GM19463 (cell line): ENCODE data around the gene RPS2.
A peak's percentile ranks its signal among the peaks of the same experiment; 100 is the strongest.
"Not testable (repeated sequence)": the region's sequence is repeated elsewhere in the genome, so short reads cannot be mapped to it uniquely, and the experiment has no call there.

Experiments used
- ATAC-seq: cut with Tn5 transposase; IDR thresholded peaks from one replicate; pipeline ENCODE4 v1.9.1; 2021; ENCODE audit warnings: mild to moderate bottlenecking, moderate library complexity; ENCODE audit not compliant: unreplicated experiment

Gene RPS2

GRCh38 chr16:1942810-1943726 is 21.6 kb downstream of the RPS2 start, which contains the start of gene MSRB1:
MSRB1 (minus strand) TSS chr16:1943199; CDS start chr16:1943156, 43 bp downstream.
- peak; percentile 93 for ATAC-seq

GRCh38 chr16:1942047-1942809 is 22.4 kb downstream of the RPS2 start:
- ATAC-seq: no peak

DNA sequence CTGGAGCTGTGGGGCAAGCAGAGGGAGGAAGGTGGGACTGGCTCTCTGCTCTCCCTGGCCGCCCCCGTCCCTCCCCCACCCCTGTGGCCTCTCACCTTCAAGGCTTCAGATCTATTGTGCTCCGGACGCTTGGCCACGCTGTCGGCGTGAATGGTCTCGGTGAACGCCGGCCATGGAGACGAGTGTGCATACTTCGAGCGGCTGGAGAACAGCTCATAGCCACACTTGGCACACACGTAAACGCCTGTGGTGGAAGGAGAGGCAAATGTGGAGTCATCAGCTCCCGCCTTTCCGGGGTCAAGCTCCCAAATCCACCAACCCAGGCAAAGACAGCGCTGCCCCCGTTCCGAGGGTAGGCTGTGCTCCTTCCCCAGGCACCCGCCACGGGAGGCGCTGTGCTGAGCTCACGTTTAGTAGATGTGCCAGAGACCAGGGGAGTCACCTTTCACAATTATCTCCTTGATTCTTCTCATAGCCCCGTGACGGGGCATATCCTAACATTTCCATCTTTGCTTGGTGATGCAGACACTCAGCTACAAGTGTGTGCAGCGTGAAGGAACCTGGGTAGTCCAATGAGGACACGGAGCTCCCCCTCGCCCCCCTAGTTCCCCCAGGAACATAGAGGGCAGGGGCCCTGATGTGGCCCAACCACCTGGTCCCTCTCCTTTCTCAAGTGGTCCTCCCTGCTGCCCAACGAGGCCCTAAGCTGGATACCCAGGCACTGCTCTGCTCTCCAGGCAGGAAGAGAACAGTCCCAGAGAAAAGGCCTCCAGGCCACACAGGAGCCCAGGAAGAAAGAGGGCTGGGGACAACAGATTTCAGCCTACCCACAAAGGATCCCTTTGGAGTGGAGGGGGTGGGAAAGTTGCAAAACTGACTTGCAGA is 23.2 kb downstream of the RPS2 start:
- ATAC-seq: no peak

DNA sequence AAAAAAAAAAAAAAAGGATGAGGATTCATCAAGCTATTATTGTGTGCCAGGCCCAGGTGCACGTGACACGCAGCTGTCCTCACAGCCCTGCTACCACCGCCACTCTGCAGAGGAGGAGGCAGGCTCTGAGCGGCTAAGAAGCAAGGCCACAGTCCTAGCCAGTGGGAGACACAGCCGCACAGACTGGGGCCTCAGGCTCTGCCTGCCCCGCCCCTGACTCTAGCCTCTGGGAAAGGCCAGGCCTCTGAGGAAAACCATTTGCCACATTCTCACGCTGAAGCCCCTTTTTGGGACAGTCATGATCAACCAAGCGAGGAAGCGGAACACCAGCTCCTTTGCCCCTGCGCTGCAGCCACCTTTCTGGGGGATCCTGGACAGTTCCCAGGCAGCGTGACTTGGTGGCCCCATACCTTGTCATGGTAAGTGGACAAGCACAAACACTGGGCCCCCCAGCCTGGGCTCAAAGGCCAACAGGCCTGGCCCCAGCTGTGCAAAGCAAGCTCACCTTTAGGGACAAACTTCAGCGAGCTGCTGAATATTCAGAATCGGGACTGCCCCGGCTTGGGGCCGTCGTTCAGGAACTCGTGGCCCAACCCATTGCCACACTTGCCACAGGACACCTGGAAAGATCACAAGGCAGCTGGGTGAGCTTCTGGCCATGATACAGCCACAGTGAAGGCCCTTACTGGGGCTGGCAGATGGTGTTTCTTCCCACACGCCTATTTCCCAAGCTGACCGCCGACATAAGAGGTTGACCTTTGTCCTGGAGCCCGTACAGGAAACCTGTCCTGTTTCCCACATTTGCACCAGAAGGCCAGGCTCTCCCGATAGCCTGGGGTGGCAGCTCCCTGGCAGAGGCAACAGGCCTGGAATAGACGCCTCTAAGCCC is 24.1 kb downstream of the RPS2 start:
- no peak for ATAC-seq

DNA sequence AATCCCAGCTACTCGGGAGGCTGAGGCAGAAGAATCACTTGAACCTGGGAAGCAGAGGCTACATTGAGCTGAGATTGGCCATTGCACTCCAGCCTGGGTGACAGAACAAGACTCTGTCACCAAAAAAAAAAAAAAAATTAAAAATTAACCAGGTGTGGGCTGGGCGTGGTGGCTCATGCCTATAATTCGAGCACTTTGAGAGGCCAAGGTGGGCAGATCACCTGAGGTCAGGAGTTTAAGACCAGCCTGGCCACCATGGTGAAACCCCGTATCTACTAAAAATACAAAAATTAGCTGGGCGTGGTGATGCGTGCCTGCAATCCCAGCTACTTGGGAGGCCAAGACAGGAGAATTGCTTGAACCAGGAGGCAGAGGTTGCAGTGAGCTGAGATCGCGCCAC is 24.8 kb downstream of the RPS2 start:
- ATAC-seq: not testable (repeated sequence)

DNA sequence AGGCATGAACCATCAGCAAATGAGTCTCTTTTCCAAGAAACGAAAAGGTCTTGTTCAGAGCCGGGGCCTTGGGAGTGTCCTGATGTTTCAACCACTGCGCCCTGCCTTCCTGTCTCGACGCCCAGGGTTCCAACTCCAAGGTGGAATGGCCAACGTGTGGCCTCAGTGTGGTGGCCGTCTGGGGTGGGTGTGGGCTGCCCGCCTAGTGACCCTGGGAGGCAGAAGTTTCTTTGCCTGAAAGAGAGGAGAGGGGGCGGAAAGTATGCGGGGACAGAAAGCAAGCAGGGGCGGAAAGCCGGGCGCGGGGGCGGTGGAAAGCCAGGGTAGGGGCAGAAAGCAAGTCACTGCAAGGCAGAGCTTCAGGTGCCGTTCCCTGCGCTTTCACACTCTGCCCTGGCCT is 25.7 kb downstream of the RPS2 start:
- no peak for ATAC-seq

DNA sequence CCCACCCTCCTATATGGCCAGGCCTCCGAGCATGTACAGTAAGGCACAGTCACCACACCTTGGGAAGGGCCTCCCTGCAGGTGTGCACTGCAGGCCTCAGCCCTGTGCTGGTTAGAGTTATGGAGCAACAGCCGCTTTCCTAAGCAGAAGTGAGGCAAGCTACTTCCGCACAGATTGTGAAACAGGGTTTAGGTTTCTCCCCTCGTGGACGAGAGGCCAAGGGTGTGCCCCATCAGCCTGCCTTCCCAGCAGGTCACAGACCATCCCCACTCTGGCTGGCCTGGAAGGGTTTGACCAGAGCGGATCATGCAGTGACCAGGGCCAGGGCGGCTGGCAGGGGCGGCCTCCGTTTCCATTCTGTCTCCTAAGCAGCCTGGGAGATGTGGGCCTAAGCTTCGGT is 26.3 kb downstream of the RPS2 start:
- no peak for ATAC-seq

- no peak for ATAC-seq
Observed at GRCh38 chr16:1936945-1937479, 27.6 kb downstream of the RPS2 start.

DNA sequence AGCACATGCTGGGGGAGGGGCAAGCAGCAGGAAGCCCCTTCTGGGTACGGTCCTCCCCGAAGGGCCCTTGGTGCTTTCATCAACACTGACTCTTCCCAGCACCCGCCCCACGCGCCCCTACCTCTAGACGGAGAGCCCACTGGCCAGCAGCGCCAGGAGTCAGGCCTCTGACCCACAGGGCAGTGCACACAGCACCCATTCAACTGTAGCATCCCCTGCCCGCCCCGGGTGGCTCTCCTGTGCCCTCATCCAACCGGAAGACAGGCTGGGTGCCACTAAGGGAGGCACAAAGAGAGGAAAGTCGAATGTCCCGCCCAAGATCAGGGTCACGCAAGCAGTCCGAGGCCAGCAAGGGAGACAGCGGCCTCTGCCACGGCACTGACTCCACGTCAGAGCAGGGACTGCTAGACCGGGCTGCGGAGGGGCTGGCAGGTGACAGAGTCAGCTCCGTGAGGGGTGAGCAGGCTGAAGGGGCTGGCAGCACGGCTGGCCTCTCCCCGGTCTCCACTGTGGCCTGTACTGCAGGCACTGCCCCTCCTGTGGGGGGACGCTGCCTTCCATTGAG is 31.4 kb downstream of the RPS2 start:
- no peak for ATAC-seq

GRCh38 chr16:1932050-1933028 is 32.3 kb downstream of the RPS2 start:
- ATAC-seq: no peak

- no peak for ATAC-seq
Observed at GRCh38 chr16:1930338-1930720, 34.3 kb downstream of the RPS2 start.

DNA sequence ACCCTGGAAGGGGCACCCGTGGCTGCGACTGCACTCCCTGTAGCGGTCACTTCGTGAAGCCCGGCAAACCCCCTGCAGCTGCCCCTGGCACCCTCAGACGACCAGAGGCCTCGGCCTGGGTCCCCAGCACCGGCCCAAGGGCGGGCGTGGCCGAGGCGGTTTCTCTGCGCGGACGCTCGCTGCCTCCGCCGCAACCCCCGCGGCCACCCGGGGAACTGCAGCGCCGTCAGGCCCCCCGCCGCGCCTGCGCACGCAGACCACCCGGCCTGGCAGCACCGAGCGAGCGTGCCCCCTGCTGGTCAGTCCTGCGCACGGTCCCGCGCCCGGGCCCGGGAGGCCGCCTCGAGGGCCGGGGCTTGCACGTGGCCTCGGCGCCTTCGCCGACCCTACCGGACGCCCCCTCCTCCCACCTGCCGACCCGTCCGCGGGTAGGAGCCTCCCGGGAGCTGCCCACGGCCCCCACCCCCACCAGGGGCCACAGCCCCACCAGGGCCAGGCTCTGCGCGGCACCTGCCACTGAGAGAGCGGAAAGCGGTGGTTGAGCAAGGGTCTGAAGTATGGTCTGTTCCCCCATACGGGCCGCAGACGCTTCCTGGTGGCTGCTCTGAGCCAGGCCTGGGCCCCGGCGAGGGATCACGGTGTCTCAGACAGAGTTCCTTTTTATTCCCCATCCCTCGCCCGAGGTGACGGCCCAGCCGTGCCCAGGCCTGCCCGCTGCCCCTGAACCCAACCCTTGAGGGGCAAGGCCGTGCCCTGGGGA is 34.9 kb downstream of the RPS2 start:
- ATAC-seq: peak; percentile 88

DNA sequence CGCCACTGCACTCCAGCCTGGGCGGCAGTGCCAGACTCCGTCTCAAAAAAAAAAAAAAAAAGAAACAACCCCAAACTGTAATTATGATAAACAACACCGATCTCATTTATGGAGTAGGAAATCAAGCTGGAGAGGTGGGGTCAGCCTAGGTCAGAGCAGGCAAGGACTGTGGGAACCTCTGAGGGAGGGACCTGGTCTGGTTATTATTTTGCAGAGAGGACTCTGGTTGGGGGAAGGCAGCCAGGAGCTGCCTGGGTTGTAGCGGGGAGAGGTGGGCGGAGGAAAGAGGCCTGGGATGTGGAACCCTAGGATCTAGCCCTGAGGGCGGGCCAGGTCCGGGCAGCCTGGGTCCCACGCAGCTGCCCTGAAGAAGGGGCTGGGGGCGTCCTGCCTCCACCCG is 35.5 kb downstream of the RPS2 start:
- ATAC-seq: no peak

DNA sequence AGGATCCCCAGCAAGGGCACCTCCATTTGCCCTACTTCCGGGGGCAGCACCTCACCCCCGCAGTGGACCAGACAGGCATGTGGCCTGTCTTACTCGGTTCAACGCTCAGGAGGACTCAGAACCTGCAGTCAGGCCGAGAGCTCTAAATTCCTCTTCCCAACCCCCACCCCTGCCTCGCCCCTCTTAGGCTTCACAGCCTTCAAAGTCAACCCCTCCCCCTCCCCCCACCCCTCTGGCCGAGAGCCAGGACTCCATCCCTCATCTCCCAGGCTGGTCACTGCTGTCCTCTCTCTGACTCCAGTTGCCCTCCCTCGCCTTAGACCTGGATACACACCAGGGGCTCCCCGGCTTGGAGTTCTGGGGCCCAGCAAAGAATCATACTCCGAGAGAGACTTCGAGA is 38.4 kb downstream of the RPS2 start:
- ATAC-seq: no peak

DNA sequence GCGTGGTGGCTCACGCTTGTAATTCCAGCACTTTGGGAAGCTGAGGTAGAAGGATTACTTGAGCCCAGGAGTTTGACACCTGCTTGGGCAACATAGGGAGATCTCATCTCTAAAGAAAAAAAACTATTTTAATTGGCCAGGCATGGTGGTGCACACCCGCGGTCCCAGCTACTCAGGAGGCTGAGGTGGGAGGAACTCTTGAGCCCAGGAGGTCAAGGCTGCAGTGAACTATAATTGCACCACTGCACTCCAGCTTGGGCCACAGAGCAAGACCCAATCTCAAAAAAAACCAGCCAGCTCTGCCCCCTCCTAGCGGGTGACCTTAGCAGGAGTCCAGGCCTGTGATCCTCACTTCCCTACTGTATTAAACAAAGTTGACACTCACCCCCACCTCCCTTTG is 40.5 kb downstream of the RPS2 start:
- ATAC-seq: no peak

DNA sequence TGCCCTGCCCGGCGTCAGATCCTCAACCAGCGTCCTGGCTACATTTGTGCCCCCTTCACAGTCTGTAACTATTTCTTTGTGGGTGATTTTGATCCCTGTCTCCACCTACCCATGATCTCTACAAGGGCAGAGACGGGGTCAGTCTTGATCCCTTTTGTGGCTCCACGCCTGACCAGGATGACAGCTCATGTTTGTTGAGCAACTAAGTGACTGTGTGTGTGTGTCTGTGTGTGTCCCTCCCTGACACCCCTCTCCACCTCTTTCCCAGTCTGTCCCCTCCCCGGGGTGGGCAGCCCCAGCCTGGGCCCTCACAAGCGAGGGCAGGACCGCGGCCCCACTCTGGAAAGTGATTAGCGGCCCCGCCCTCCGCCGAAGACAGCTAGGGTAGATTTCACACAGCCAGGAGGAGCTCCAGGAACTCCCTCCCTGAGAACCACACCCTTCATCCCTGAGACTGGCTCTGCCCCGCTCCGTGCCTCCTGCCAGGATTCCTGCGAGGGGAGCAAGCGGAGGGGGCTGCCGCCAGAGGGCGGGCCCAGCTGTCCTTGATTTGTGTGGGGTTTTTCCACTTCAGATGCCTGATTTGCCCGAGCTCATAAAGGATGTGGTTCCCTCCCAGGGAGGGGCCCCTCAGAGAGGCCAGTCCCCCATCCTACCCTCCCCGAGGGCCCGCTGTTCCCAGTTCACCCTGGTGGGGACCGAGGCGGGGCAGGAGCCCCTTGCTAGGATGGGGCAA is 41.2 kb downstream of the RPS2 start:
- no peak for ATAC-seq

DNA sequence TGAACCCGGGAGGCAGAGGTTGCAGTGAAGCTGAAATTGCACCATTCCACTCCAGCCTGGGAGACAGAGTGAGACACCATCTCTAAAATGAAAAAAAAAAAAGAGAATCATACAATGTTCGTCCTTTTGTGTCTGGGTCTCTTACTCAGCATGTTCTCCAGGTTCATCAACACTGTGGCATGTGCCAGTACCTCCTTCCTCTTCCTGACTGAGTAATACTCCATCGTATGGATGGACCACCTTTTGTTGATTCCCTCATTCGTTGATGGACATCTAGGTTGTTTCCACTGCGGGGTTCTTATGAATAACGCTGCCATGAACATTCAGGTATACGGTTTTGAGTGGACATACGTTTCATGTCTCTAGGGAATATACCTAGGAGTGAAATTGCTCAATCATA is 42.3 kb downstream of the RPS2 start:
- ATAC-seq: no peak
